Keratinocyte (primary cell): ENCODE measurements around the gene FANK1.

Experiments used
- EZH2 ChIP-seq: IDR thresholded peaks from one replicate; pipeline ENCODE4 v1.6.1; 2012; ENCODE audit warnings: inconsistent platforms, mild to moderate bottlenecking, low read length, moderate library complexity
- TF ChIP-seq, protein P1 (sequence below), 3 experiments: IDR thresholded peaks in 1 of 3; conservative IDR thresholded peaks in 1 of 3; optimal IDR thresholded peaks in 1 of 3; 2 replicates in 2 of 3; 3 replicates in 1 of 3; pipeline versions ENCODE3 to v1.5.1; 2011; ENCODE audit warnings: low read length in 3 of 3, mild to moderate bottlenecking in 3 of 3, moderate library complexity in 2 of 3, control low read depth in 1 of 3, inconsistent platforms in 1 of 3; ENCODE audit not compliant: insufficient read depth in 2 of 3; ENCODE audit errors: extremely low read depth in 1 of 3

DNA sequence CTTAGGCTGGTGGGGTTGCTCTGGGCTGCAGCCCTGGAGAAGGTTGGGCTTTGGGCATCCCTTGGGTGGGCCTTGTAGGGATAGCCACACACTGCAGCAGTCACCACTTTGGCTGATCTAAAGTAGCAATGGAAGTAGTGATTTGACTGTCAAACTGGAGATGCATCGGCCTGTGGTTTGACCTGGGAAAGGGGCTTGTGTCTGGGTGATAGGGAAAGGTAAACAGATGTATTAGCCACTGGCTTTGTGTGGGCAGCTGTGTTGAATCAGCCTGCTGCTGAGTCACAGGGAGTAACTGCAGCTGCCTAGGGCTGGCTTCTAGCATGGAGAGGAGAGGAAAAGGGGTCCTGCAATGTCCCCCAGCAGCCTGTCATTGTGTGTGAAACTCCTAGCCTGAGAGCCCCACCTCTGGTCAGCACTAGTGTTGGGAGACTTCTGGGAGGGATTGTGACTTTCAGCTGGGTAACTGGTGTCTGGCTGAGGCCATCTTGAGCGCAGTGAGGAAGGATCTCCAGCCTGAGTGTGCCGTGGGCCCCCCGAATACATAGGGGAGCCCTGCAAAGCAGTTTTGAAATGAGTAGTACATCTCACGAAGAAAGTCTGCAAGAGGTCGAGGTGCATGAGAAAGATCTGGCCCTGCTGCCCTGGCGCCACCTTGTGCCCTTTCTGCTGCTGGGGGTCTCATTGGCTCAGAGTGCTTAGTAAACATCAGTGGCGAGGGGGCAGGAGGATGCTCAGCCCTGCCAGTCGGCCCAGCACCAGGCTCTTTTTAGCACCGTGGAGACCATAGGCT, 117.3 kb downstream of the FANK1 start:
- TF ChIP-seq, protein P1, sequence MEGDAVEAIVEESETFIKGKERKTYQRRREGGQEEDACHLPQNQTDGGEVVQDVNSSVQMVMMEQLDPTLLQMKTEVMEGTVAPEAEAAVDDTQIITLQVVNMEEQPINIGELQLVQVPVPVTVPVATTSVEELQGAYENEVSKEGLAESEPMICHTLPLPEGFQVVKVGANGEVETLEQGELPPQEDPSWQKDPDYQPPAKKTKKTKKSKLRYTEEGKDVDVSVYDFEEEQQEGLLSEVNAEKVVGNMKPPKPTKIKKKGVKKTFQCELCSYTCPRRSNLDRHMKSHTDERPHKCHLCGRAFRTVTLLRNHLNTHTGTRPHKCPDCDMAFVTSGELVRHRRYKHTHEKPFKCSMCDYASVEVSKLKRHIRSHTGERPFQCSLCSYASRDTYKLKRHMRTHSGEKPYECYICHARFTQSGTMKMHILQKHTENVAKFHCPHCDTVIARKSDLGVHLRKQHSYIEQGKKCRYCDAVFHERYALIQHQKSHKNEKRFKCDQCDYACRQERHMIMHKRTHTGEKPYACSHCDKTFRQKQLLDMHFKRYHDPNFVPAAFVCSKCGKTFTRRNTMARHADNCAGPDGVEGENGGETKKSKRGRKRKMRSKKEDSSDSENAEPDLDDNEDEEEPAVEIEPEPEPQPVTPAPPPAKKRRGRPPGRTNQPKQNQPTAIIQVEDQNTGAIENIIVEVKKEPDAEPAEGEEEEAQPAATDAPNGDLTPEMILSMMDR (optimal IDR thresholded peaks at IDR 0.05 in 1 of 3, IDR thresholded peaks at IDR 0.05 in 1 of 3, conservative IDR thresholded peaks at IDR 0.05 in 1 of 3; ENCODE audit: extremely low read depth in 1 of 3, insufficient read depth in 2 of 3, low read length in 3 of 3) = peak in 1 of 3 experiments; percentile 31
- no peak for TF ChIP-seq EZH2
